Fibroblast of mammary gland (primary cell): ENCODE measurements around the gene CLCN5.
A peak's percentile ranks its signal among the peaks of the same experiment; 100 is the strongest.

Source experiments
- DNase-seq: peaks from one replicate; pipeline ENCODE4 v3.0.0-alpha.2; 2010; ENCODE audit warnings: low read depth
- H3K4me3 ChIP-seq: 2 replicates; pipeline ENCODE4 v1.5.1; 2011; ENCODE audit warnings: low read depth, mild to moderate bottlenecking, low read length, moderate library complexity; ENCODE audit not compliant: control insufficient read depth
- TF ChIP-seq, protein P1 (sequence below): conservative IDR thresholded peaks from 2 replicates; pipeline ENCODE4 v1.5.1; 2011; ENCODE audit warnings: low read depth, low read length, inconsistent platforms; ENCODE audit not compliant: control insufficient read depth, insufficient read depth

CLCN5 gene

DNA sequence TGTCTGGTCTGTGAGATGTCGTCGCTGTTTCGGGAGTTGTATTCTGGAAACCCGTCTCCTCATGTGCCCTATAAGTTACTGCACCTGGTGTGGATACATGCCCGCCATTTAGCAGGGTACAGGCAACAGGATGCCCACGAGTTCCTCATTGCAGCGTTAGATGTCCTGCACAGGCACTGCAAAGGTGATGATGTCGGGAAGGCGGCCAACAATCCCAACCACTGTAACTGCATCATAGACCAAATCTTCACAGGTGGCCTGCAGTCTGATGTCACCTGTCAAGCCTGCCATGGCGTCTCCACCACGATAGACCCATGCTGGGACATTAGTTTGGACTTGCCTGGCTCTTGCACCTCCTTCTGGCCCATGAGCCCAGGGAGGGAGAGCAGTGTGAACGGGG is 41.7 kb upstream of the CLCN5 start:
- H3K4me3 ChIP-seq = no peak overlapping the region
- no peak for DNase-seq
- TF ChIP-seq, protein P1, sequence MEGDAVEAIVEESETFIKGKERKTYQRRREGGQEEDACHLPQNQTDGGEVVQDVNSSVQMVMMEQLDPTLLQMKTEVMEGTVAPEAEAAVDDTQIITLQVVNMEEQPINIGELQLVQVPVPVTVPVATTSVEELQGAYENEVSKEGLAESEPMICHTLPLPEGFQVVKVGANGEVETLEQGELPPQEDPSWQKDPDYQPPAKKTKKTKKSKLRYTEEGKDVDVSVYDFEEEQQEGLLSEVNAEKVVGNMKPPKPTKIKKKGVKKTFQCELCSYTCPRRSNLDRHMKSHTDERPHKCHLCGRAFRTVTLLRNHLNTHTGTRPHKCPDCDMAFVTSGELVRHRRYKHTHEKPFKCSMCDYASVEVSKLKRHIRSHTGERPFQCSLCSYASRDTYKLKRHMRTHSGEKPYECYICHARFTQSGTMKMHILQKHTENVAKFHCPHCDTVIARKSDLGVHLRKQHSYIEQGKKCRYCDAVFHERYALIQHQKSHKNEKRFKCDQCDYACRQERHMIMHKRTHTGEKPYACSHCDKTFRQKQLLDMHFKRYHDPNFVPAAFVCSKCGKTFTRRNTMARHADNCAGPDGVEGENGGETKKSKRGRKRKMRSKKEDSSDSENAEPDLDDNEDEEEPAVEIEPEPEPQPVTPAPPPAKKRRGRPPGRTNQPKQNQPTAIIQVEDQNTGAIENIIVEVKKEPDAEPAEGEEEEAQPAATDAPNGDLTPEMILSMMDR = no peak

DNA sequence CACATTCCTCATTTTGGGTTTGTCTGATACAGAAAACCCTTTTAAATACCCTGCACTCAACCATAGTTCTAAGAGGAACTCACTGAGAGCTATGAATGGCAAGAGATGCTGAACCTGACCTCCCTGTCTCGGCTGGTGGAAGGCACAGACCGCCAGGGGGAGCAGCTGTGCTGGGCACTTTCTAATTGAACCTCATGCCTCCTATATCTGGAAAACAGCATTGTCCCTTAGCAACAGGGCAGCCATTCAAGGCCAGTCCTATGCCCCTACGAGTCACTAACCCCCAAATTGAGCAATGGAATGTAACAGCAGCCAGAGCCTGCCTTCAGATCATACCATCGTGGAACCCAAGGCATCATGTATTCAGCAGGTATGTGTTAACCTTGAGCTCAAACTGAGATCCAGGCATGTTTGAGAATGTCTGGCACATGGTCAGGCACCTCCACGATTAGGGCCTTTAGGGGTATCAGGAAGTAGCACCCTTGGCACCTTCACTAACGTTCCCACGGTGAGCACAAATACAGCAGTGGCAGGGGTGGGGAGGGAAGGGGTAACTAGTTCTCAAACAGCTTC is 38.0 kb upstream of the CLCN5 start:
- TF ChIP-seq, protein P1 = peak; percentile 79
- peak; percentile 52 for DNase-seq
- H3K4me3 ChIP-seq = no peak overlapping the region

DNA sequence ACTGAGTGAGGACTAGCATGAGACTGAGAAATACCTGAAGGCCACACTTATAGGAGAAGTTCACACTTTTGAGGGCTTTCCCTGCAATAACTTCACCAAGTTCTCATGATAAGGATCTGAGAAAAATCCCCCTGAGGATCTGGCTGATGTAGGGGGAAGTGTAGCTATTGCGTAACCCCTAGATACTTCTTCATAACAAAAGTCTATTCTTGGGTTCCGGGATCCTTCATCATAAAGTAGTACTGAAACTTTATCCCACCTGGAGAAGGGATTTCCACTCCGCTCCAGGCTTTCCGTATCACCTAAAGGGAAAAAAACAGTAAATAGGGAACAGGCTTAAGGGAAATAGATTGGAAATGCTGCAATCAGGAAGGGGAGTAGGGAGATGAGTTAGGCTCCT is 29.9 kb upstream of the CLCN5 start:
- TF ChIP-seq, protein P1 = no peak
- DNase-seq = no peak

DNA sequence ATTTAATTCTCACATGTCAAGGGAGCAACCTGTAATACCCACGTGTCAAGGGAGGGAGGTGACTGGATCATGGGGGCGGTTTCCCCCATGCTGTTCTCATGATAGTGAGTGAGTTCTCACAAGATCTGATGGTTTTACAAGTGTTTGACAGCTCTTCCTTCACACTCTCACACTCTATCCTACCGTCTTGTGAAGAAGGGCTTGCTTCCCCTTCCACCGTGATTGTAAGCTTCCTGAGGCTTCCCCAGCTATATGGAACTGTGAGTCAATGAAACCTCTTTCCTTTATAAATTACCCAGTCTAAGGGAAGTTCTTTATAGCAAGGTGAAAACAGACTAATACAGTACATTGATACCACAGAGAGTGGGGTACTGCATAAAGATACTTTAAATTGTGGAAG is 25.4 kb upstream of the CLCN5 start:
- no peak overlapping the region for H3K4me3 ChIP-seq
- DNase-seq = no peak
- TF ChIP-seq, protein P1 = no peak

More for the DNA sequence above, 29.9 kb upstream of the CLCN5 start:
- no peak overlapping the region for H3K4me3 ChIP-seq

DNA sequence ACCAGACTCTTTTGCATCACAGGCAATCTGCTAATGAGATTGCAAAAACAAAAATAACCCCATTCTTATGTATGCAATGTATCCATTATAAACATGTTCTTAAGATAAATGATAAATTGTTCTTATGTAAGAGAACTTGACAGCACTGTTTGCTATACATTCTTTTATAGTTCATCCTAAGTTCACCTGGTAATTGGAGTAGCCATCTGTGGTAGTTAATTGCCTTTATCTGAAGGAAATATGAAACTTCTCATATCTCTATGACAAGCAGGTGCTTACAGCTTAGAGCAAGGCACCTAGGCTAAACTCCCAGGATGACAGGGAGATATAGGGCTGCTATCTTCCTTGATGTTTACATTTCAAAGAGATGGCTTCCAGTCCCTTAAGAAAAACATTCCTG is 21.3 kb upstream of the CLCN5 start:
- TF ChIP-seq, protein P1 = no peak
- H3K4me3 ChIP-seq = no peak overlapping the region

DNA sequence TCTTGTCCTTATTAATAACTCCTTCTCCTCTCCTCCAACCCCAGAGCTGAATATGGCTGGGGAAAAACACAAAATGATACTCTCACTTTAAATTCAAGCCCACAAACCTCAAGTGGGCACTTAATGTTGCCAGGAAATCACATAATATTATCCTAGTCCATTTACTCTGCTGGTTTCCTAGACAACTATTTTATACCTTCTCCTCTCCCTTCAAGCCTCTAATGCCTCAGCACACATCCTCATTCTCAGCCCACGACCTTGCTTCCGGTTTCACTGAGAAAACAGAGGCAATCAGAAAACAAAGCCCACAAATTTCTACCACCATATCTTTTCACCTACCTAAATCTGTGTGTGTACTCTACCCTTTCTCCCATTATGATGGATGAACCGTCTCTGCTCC is 12.1 kb upstream of the CLCN5 start:
- no peak for DNase-seq
- H3K4me3 ChIP-seq = no peak overlapping the region
- TF ChIP-seq, protein P1 = no peak

More for the DNA sequence above, 21.3 kb upstream of the CLCN5 start:
- DNase-seq = no peak

DNA sequence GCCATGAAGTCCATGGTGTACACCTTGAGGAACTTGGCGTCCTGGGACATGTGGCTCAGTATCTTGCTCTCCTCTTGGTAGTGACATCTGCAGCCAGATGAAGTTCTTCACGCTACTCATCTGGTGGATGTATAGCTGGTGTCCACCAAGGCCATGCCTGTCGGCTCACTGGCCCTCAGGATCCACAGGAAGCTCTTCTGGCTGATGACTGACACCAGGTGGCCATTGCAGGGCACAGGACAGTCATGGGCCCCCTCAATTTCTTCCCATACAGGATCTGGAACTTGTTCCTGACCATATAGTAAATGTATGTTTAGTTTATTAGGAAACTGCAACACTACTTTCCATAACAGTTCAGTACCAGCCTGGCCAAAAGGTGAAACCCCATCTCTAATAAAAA is 10.3 kb upstream of the CLCN5 start:
- TF ChIP-seq, protein P1 = no peak
- DNase-seq = no peak
- H3K4me3 ChIP-seq = no peak overlapping the region
